Right kidney (tissue), 1 donor: ENCODE results near the gene APBA2.
"Not testable (repeated sequence)": the region's sequence is repeated elsewhere in the genome, so short reads cannot be mapped to it uniquely, and the experiment has no call there.

Source experiments
- DNase-seq: peaks from one replicate; pipeline ENCODE4 v3.0.0-alpha.2; 2016

APBA2 gene

GRCh38 chr15:29037997-29038705, 152.4 kb downstream of the APBA2 start:
- DNase-seq = no peak

- no peak for DNase-seq
Observed at GRCh38 chr15:29039466-29040369, 153.9 kb downstream of the APBA2 start.

GRCh38 chr15:29040370-29040751, 154.6 kb downstream of the APBA2 start:
- DNase-seq = no peak

GRCh38 chr15:29043736-29044502, 158.1 kb downstream of the APBA2 start:
- no peak for DNase-seq

- DNase-seq = no peak
Observed at GRCh38 chr15:29044503-29044901, 158.7 kb downstream of the APBA2 start.

- not testable (repeated sequence) for DNase-seq
Observed at GRCh38 chr15:29045161-29045560, 159.4 kb downstream of the APBA2 start.

GRCh38 chr15:29045717-29046116, 159.9 kb downstream of the APBA2 start:
- DNase-seq = no peak

- DNase-seq = no peak
Observed at GRCh38 chr15:29046281-29046810, 160.6 kb downstream of the APBA2 start.

GRCh38 chr15:29046977-29047376, 161.2 kb downstream of the APBA2 start:
- DNase-seq = no peak

- DNase-seq = no peak
Observed at GRCh38 chr15:29048011-29048410, 162.2 kb downstream of the APBA2 start.

GRCh38 chr15:29050870-29051269, 165.1 kb downstream of the APBA2 start:
- no peak for DNase-seq

- no peak for DNase-seq
Observed at GRCh38 chr15:29051422-29051821, 165.6 kb downstream of the APBA2 start.

GRCh38 chr15:29053006-29053405, 167.2 kb downstream of the APBA2 start:
- no peak for DNase-seq

- DNase-seq = no peak
Observed at GRCh38 chr15:29053661-29054131, 167.9 kb downstream of the APBA2 start.

- DNase-seq = no peak
Observed at GRCh38 chr15:29054171-29055045, 168.6 kb downstream of the APBA2 start.

- no peak for DNase-seq
Observed at GRCh38 chr15:29055876-29056275, 170.1 kb downstream of the APBA2 start.

- DNase-seq = no peak
Observed at GRCh38 chr15:29056839-29057450, 171.2 kb downstream of the APBA2 start.

GRCh38 chr15:29057856-29058255, 172.1 kb downstream of the APBA2 start:
- no peak for DNase-seq

GRCh38 chr15:29058903-29059539, 173.2 kb downstream of the APBA2 start:
- DNase-seq = no peak

- no peak for DNase-seq
Observed at GRCh38 chr15:29059871-29060640, 174.3 kb downstream of the APBA2 start.
